GM19238 (cell line): ENCODE results near the gene GRIN2D.

Experiments used
- DNase-seq: peaks from one replicate; pipeline ENCODE4 v3.0.0; 2011; ENCODE audit warnings: low spot score; ENCODE audit not compliant: insufficient read length

GRIN2D gene

GRCh38 chr19:48397263-48398101, 4.0 kb downstream of the GRIN2D start:
- DNase-seq, result no peak

DNA sequence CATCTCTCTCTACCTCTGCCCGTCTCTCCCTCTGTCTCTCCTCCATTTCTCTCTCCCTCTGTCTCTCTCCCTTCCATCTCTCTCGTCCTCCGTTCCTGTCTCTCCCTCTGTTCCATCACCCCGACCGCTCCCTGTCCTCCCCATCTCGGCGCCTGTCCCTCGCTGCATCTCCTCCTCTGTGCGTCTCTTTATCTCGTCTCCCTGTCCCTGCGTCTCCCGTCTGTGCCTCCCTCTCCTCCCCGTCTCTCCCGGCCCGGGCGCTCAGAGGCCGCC, 4.6 kb downstream of the GRIN2D start:
- no peak for DNase-seq

GRCh38 chr19:48398375-48399235, 5.1 kb downstream of the GRIN2D start:
- DNase-seq, result peak; percentile 87

DNA sequence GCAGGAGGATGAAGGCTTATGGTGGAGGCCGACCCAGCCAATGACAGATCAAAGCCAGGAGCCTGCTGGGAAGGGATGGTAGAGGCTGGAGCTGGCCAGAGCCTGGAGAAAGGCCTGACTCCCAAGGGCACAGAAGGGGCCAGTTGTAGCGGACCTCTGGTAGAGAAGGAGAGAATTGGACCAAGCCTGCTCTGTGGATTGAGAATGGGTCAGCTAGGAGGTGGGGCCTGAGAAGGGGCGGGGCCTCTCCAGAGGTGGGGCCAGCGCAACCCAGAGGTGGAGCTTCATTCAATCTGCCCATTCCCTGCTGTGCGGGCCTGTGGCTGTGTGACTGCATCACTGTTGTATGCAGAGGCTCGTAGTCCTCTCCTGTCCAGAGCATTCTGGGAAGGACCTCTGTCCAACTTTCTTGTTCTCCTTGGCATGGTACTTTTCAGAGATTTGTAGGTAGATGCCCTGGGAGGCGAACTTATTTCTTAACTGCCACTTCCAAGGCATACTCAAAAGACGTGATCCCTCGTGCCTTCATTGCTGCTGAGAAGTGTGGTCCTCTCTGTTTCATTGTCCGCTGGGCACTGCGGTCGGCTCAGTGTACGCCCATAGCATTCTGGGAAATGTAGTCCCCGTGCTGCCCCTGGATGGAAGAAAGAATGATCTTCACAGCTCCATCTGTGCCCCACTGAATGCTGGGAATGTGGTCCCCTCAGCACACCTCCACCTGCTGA, 6.7 kb downstream of the GRIN2D start:
- no peak for DNase-seq

DNA sequence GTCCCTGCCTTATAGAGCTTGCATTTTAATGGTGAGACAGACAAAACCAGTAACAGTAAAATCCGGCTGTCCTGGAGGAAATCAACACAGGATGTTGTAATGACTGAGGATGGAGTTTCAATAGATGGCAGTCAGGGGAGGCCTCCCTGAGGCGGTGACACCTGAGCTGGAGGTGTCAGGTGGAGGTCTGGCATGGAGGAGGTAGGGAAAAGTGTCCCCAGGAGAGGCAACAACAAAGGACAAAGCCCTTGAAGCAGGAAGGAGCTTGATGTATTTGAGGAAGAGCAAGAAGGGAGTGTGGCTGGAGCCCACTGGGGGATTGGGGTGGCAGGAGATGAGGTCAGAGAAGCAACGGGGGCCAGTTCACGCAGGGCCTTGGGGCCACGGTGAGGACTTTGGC, 7.8 kb downstream of the GRIN2D start:
- no peak for DNase-seq

GRCh38 chr19:48403606-48404005, 10.1 kb downstream of the GRIN2D start:
- peak; percentile 86 for DNase-seq

DNA sequence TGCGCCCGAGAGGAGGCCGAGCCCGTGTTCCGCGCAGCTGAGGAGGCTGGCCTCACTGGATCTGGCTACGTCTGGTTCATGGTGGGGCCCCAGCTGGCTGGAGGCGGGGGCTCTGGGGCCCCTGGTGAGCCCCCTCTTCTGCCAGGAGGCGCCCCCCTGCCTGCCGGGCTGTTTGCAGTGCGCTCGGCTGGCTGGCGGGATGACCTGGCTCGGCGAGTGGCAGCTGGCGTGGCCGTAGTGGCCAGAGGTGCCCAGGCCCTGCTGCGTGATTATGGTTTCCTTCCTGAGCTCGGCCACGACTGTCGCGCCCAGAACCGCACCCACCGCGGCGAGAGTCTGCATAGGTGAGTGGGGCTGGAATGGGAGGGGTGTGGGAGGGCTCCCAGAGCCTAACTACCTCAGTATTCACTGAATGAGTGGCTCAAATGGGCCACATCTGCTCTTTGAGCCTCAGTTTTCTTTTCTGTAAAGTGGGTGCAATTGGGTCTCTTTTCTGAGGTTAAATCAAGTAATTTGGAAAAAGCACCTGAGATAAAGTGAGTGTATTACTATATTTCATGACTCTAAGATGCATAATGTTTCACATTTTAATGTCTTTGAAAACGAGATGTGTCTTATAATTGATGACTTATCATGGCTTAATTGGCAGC, 11.7 kb downstream of the GRIN2D start:
- no peak for DNase-seq

DNA sequence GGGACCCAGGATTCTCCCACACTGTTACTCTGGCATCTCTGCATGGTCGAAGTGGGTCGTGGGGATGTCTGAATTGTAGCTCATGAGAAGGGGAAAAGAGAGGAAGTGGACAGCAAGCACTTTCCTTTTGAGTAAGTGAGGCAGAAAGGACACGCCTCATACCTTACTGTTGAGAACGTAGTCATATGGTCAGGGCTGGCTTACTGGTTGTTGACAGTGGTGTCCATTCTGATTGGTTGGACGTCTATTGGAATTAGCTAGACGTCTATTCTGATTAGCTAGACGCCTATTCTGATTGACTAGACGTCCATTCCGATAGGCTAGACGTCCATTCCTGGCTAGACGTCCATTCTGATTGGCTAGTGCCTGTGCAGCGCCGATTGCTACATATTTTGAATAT, 12.4 kb downstream of the GRIN2D start:
- no peak for DNase-seq

DNA sequence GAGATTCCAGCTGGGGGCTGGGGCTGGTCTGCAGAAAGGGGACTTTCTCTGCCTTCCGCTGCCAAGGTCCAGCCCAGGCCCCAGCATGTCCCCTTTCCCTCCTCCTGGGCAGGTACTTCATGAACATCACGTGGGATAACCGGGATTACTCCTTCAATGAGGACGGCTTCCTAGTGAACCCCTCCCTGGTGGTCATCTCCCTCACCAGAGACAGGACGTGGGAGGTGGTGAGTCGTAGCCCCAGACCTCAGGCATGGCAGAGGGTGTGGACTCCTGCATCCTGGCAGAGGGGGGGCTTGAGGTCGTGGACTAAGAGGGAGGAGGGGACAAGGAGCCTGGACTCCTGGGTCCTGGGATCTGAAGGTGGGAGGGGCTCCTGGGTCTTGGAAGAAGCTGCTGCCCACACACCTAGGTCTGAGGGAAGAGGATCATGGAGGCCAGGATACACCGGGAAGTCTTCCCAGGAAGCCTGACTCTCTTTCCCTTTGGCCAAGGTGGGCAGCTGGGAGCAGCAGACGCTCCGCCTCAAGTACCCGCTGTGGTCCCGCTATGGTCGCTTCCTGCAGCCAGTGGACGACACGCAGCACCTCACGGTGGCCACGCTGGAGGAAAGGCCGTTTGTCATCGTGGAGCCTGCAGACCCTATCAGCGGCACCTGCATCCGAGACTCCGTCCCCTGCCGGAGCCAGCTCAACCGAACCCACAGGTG, 20.6 kb downstream of the GRIN2D start:
- no peak for DNase-seq

GRCh38 chr19:48415395-48415794, 21.9 kb downstream of the GRIN2D start:
- DNase-seq, result no peak

DNA sequence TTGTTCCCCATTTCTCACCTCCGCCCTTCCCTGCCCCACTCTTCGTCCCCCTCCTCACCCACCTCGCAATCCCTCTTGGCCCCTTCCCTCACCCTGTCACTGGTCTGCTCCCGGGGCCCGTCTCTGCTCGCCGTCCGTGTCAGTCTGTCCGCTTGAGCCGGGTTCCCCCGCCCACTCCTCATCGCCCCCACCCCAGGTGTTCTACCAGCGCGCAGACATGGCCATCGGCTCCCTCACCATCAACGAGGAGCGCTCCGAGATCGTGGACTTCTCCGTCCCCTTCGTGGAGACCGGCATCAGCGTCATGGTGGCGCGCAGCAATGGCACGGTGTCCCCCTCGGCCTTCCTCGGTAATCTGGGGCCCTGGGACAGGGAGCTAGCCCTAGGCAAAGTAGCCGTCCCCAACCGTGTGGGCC, 22.3 kb downstream of the GRIN2D start:
- no peak for DNase-seq

GRCh38 chr19:48417421-48417820, 24.0 kb downstream of the GRIN2D start:
- DNase-seq, result no peak

DNA sequence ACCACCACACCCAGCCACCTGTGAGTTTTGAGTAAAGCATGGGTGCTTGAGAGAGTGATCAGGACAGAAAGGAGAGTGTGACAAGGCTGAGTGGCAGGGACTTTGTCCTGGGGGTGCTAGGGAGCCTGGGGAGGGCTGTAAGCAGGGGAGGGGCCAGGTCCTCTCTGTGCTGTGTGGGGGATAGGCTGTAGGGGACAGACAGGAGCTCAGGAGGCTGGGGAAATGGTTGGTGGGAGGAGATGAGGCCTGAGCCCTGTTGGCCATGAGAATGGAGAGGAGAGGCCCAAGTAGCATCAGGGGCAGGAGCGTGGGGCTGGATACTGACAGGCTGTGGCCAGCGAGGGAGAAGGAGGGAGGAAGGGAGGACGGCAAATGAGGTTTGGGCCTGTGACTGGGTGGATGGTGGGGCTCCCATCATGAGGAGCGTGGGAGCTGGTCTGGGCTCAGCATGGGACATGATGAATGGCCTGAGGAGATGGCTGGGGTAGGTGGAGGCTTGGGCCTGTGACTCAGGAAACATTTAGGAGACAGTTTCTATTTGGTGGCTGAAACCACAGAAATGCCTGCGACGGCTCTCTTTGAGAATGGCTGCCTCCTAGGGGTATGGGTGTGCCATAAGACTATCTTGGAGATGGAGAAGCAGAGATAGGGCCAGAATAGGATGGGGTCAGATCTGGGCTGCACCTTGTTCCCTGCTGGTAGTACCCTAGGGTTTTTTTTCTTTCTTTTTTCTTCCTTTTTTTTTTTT, 25.0 kb downstream of the GRIN2D start:
- no peak for DNase-seq

DNA sequence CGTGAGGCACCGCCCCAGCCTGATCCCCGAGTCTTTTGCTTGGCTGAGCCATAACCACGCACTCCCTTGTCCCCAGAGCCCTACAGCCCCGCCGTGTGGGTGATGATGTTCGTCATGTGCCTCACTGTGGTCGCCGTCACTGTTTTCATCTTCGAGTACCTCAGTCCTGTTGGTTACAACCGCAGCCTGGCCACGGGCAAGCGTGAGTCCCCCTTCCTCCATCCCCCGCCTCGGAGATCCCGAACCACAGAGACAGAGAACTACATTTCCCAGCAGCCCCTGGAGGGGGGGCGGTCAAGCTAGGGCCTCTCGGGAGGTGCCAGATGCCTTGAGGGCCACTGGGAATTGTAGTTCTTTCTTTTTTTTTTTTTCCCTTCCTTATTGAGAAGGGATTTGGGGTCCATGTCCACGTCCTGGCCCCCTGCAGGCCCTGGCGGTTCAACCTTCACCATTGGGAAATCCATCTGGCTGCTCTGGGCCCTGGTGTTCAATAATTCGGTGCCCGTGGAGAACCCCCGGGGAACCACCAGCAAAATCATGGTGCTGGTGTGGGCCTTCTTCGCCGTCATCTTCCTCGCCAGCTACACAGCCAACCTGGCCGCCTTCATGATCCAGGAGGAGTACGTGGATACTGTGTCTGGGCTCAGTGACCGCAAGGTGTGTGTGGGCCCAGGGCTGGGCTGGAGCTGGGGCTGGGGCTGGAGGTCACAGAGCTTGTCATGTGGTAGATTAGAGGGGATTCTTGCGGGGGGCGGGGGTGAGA, 25.9 kb downstream of the GRIN2D start:
- DNase-seq, result peak; percentile 78

- DNase-seq, result no peak
Observed at GRCh38 chr19:48421548-48421947, 28.1 kb downstream of the GRIN2D start.

- no peak for DNase-seq
Observed at GRCh38 chr19:48424694-48425219, 31.3 kb downstream of the GRIN2D start.

GRCh38 chr19:48428670-48429069, 35.2 kb downstream of the GRIN2D start:
- DNase-seq, result no peak

- no peak for DNase-seq
Observed at GRCh38 chr19:48433337-48433736, 39.9 kb downstream of the GRIN2D start.

GRCh38 chr19:48436586-48436985, 43.1 kb downstream of the GRIN2D start:
- DNase-seq, result no peak
